ENCODE results near the gene FARSA.
"Not testable (repeated sequence)": the region's sequence is repeated elsewhere in the genome, so short reads cannot be mapped to it uniquely, and the experiment has no call there.

The FARSA gene

DNA sequence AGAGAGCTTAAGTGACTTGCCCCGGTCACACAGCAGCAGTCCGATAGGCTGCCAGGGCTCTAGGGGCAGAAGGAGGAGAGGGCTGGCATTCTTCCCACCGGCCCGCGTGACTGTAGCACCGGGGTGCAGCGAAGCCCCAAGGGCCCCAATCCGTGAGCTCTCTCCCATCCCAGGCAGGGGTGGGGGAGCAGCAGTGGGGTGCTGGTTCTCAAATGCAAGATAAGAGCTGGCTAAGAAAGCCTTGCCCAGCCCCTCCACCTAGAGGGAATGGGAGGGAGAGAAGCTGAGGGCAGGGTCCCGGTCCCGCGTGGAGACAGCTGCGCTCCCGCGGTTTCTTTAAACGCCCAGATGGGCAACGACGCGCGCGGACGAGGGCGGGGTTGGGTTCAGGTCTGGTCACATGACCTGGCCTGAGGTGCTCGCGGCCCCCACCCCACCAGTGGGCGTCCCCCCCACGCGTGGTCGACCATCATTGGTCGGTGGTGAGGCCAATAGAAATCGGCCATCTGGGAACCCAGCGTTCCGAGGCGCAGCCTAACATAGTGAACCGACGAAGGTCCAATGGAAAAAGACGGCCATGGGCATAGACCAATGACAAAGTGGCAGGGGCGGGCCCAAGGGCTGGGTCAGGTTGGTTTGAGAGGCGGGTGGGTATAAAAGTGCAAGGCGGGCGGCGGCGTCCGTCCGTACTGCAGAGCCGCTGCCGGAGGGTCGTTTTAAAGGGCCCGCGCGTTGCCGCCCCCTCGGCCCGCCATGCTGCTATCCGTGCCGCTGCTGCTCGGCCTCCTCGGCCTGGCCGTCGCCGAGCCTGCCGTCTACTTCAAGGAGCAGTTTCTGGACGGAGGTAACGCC is 4.6 kb upstream of the FARSA start, which contains the start of gene CALR:
TSS of gene CALR (plus strand) at position 683 of the 852 bp plus-strand sequence. CDS start at position 754, 71 bp downstream.
- peak; percentile 97 for DNase-seq (ENCODE audit: low read depth)

DNA sequence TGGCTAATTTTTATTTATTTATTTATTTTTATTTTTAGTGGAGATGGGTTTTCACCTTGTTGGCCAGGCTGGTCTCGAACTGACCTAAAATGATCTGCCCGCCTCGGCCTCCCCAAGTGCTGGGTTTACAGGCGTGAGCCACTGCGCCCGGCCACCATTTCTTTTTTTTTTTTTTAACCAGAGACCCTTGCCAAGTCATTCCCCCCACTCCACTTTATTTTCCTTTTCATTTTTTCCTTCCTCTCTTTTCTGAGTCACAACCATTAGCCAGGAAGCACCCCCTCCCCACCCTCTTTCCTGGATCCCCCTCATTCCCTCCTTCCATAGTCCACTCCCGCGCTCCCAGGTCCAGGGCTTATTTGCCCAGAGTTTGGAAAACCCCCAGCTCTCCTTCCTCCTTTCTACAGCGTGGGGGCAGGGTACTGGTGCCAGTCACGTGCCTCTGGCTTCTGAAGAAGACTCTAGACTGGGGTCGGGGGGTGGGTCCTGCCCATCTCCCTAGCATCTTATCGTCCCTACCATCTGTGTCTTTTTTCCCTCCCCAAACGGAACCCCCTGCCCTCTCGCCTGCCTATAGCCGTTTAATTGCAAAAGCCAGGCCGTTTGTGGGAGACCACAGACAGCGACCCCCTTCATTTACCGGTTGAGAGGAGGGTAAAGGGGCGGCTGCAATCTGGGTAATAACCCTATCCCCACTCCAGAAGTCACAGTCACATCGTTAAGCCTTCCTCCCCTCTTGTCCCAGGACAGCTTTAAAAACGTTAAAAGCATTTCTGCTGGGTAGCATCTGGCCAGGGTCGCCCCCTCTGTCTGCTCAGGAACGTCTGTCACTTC is 3.8 kb upstream of the FARSA start:
- no peak for DNase-seq (ENCODE audit: low read depth)

DNA sequence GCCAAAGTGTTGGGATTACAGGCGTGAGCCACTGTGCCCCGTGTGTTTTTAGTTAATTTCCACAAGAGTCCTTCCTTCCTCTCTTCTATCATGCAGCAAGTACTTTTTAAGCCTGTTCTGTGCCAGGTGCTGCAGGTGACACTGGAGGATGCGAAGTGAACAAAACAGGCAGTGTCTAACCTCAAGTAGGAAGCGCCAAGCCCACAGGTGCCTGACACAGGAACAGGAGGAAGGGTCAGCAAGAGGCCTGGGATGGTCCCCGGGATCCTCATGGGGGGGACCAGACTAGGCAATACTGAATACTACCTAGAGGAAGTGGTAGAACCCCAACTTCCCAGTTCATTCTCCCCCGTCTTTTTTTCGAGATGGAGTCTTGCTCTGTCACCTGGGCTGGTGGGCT is 3.1 kb upstream of the FARSA start:
- no peak for DNase-seq (ENCODE audit: low read depth)

DNA sequence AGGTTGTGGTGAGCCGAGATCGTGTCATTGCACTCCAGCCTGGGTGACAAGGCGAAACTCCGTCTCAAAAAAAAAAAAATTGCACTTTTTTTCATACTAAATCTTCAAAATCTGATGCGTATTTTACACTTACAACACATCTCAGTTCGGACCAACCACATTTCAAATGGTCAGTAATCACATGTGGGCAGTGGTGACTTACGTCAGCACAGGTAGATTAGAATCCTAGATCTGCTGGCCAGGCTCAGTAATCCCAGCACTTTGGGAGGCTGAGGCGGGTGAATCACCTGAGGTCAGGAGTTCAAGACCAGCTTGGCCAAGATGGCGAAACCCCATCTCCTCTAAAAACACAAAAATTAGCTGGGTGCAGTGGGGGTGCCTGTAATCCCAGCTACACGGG is 1.6 kb upstream of the FARSA start:
- no peak for DNase-seq (ENCODE audit: low read depth)

DNA sequence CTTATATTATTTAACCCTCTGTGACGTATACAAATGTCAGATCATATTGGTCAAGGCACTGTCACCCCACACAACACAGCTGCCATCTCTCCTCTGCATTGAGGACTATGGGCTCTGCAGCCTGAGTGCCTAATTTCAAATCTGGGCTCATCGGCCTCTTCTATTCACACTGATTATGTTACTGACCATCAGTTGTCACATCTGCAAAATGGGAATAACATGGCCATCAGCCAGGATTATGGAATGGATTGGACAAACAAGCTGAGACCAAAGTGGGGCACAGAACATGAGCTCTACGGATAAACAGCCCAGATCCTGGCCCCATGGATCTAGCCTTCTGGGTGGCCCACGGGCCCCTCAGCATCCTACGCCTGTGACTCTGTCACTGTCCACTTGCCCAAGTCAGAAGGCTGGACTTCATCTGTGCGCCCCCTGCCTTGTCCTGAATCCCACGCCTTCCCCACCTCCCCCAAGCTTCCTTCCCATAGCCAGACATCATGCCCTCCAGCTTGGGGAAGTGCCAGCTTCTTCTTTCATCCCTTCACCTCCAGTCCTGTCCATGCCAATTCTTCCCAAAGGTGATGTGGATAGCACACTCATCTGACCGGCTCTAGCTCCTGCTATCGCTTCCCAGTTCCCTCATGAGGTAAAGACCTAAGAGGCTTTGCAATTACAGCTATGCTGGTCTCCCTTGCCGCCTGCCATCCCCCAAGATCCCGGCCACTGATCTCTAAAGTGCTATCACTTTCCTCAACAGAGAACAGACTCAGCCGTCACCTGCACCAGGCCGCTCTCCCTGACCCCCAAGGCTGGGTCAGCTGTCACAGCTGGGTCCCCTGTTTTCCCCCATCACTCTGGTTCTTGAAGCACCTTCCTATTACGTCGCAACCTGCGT is 872 bp downstream of the FARSA start:
- no peak for DNase-seq (ENCODE audit: low read depth)

DNA sequence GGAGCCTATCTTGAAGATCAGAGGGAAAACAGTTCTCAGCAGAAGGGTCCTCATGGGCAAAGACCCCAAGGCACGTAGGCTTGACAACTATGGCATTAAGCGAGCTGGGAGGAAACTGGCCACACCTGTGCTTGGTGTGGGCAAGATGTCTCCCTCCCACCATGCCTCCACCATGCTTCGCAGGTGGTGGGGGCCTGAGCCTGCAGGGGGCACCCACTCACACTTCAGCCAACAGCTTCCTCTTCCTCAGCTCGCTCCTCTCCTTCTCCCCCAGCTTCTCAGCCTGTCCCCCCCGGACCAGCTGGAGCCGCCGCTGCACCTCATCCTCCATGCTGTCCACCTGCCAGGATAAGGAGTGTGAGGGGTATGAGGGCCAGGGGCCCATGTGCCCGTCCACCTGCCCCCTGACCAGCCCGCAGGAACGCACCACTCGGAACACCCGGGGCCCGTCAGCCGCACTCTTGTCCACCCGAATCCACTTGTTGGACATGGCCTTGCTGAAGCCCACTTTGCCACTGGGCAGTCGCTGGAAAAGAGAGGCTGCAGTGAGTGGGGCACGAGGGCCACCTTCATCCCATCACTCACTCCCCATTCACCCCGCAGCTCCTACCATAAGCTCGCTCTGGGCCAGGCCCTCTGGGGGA is 3.4 kb downstream of the FARSA start:
- no peak for DNase-seq (ENCODE audit: low read depth)

DNA sequence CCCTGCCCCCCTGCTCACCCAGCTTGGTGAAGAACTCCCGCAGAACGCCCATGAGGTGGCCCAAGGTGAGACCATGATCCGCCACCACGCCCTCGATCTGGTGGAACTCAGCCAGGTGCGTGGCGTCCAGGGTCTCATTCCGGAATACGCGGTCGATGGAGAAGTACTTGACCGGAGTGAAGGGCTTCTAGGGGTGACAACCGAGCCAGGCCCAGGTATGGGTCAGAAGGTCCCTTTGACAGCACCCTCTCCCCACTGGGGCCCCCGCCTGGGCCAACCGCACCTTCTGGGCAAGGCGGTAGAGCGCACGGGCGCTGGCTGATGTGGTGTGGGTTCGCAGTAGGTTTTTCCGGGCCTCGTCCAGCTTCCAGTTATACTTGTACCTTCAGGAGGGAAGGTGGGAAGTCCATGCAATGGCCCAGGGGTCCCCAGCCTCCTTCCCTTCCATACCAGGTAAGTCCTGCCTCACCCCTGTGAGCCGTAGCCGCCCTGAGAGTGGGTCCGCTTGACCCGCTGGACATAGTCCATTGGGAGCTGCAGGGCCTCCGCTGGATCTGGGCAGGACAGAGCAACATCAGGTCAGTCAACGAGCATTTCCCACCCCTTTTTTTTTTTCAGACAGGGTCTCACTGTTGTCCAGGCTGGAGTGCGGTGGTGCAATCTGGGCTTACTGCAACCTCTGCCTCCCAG is 8.7 kb downstream of the FARSA start:
- no peak for DNase-seq (ENCODE audit: low read depth)

DNA sequence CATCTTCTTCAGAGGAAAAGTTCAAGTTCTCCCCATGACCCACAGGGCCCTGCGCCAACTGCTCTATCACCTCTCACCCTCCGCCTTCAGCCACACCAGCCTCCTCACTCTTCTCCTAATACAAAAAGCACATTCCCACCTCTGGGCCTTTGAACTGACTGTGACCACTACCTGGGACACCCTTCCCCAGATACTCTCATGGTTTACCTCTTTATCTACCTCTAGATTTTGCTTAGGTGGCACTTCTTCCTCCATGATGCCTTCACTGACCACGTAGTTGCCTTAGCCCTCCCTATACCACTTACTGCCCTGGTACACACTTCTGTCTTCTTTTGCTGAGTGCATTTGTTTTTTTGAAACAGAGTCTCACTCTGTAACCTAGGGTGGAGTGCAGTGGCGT is 10.6 kb downstream of the FARSA start:
- no peak for DNase-seq (ENCODE audit: low read depth)

DNA sequence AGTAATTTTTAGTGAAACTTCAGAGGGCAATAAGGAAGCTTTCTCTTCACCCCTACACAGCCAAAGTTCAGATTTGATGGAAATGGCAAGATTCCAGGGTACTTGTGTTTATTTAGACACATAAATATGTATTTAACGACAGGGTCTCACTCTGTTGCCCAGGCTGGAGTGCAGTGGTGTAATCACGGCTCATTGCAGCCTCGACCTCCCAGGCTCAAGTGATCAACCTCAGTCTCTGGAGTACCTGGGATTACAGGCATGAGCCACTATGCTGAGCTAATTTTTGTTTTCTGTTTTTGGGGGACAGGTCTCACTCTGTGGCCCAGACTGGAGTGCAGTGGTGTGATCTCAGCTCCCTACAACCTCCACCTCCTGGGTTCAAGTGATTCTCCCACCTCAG is 12.5 kb downstream of the FARSA start:
- DNase-seq (ENCODE audit: low read depth): no peak

DNA sequence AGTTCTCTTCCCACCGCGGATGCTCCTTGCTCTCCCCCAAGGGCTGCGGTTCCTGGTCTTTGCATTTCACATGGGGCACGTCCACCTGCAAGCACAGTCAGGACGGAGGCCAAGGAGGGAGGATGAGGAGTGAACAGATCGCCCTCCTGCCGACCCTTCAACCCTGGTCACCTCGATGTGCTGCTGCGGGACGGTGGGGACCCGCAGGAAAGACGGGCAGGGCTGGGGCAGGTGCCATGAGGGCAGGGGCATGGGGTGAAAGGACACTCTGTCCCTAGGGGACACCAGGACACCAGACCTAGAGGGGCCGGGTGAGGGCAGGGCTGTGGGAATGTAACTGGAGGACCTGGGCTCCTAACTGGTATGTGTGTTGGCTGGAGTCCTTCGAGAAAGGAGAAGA is 15.3 kb downstream of the FARSA start:
- DNase-seq (ENCODE audit: low read depth): no peak

DNA sequence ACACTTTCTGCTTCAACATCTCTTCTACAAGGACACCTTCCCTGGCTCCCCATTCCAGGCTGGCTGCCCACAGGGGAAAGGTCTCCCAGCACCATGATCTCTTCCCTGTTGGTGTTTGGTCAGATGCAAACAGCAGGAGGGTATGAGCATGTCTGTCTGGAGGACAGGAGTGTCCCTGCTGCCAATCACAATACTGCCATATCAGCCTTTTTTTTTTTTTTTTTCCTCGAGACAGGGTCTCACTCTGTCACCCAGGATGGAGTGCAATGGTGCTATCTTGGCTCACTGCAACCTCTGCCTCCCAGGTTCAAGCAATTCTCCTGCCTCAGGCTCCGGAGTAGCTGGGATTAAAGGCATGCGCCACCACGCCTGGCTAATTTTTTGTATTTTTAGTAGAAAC is 17.7 kb downstream of the FARSA start:
- not testable (repeated sequence) for DNase-seq (ENCODE audit: low read depth)

DNA sequence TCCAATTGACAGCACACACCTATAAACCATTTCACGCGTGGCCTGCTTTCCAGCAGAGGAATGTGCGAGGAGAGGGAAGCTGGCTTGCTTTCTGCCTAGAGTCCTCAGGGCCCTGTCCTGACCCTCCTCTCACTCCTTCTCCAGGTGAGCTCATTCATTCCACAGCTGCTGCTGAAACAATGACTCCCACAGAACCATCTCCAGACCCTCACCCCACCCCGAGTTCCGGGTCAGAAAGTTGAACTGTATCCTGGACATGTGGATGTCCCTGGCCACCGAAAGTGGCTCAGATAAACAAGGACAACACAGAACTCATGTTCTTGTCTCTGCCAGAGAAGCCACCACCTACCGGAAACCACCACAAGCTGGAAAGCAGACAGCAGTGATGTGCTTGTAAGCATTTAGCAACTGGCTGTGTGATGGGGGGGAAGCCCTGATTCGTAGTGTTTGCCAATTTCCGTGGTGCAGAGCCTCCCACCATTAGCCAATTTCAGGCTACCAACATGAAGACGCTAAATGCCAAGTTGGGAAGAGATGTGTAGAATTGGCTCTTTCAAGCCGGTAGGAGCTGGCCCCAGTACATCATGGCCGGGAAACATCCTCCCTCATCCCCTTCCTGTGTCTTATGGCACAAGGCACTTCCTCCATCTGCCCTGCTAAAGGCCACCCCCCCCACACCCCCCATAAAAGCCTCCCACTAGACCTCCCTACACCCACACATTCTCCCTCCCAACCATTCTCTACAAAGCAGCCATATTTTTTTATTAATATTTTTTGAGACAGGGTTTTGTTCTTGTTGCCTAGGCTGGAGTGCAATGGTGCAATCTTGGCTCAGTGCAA is 19.4 kb downstream of the FARSA start:
- peak; percentile 43 for DNase-seq (ENCODE audit: low read depth)

DNA sequence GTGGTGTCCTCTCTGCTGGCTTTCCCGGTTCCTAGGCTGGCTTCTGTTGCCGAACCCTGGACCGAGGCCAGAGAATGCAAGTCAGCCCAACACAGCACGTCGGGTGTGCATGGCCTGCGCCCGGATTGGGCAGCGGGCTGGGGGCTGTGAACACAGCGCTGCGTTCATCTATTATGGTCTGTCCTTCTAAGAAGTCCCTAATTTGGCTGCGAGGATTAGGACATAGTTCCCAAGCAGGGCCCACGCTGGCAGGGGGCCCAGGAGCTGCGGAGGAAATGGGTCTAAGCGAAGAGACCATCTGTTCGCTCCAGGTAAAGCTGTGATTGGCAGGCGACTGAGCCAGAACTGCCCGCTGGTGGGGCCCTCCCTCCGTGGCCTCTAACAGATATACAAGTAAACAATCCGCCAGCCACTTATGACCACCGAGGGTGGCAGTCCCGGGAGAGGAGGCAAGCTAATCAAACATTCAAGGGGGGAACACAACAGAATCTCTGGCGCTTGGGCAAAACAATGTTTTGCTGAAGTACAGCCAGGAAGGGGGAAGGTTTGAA is 20.4 kb downstream of the FARSA start:
- DNase-seq (ENCODE audit: low read depth): no peak

DNA sequence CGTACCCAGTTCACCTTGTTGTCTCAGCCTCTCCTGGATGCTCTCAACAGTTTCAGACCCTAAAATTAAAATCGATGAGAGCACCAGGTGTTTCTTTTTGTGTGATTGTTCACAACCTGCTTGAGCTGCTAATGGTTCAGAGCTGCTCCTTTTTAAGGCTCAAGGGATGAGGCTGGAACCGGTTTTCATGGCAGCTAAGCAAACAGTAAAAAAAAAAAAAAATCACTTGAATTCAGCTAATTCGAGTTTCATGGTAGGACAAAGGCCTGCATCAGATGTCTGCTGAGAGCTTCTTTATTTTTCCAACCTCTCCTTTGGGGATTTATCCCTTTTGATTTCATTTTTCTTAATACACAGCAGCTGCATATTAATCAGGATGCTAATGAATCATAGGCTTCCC is 20.9 kb downstream of the FARSA start:
- DNase-seq (ENCODE audit: low read depth): no peak

DNA sequence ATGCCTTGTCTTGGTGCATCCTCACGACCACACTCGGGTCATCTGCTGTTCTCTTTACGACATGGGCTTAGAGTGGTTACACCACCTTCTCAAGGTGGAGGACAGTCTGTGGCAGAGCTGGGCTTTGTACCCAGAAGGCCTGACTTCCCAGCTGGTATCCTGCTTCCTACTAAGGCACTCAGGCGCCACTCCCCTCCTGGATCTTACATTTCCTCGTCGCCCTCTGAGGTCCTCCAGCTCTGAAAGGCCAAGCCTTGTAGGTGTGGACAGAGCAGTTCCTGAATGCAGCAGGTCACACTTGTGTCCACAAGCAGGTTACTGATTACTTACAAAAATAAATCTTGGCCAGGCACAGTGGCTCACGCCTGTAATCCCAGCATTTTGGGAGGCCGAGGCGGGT is 26.3 kb downstream of the FARSA start:
- no peak for DNase-seq (ENCODE audit: low read depth)

DNA sequence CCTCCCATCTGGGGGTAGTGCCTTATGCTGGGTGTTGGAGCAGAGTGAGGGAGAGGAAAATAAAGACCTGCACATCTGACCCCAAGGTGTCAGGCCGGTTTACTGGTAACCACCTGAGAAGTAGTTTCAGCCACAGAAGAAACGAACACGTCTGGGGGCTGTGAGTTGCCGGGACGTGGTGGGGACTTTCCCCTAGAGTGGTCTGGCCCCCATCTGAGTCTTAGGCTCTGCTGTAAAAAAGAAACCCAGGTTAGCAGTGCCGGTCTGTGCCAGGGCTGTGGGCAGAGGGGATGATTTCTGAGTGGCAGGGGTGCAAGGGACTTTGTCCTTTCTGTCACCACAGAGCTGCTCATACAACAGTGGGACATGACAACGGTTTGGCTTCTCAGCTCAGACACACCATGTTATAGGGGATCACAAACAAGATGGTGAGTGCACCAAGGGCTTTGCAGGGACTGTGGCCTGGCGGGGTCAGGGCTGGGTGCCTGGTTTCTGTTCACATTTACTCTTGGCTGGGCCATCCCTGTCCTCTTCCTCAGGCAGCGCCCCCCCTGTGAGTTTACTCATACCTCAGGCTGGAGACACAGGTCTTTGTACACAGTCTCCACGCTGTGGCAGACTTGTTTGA is 33.5 kb downstream of the FARSA start:
- no peak for DNase-seq (ENCODE audit: low read depth)

DNA sequence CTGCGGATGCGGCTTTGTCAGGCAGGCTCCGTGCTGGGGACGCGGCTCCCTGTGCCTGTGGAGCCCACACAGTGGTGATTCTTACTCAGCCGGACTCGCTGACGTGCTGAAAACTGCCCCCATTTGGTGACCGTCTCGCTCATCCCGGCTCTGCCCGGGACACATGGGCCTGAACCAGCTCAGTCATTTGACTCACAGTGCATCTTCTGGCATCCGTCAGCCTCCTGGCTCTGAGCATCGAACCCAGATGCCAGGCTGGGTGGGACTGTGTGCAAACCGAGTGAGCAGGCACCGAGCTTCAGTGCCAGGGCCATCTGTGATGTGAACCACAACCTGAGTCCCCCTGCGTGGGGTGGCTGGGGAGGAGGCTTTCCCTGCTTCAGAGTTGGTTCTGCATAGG is 37.1 kb downstream of the FARSA start:
- no peak for DNase-seq (ENCODE audit: low read depth)

DNA sequence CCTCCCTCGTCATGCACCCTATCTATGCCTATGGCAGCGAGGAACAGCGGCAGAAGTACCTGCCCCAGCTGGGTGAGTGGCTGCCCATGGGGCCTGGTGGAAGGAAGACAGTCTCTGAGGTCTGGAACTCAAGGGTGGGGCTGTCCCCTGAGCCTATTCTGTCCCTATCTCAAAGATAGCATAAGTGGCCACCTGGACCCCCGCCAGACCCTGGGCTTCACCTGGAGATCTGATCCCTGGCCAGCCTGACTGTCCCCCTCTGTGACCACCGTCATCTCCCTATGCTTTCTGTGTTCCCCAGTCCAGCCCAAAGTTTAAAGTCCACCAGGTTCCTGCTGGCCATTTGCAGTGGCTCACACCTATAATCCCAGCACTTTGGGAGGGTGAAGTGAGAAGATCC is 39.9 kb downstream of the FARSA start:
- DNase-seq (ENCODE audit: low read depth): no peak

DNA sequence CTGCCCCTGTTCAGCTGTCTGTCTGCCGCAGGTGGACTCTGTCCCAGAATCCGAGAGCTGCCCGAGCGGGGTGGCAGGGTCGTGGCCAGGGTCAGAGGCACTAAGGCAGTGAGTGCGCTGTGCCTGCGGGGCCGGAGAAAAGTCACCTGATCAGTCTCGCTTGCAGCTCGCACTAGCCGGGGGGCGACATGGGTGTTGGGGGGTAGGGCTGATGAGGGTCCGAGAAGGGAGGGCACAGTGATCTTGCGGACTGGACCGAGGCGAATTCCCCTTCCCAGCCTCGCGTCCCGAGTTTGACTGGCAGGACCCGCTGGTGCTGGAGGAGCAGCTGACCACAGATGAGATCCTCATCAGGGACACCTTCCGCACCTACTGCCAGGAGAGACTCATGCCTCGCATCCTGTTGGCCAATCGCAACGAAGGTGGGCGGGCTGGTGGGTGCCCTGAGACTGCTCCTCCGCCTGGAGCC is 41.9 kb downstream of the FARSA start:
- DNase-seq (ENCODE audit: low read depth): no peak

Measured in T follicular helper cell (primary cell).